Kidney (tissue), 14 donors: ENCODE results near the gene SHLD1. TPM values are rescaled to one million over a fixed set of nuclear protein-coding genes. Genes with fewer than 3 reads are reported as not detected.

Source experiments
- DNase-seq, 5 donors: peaks; one replicate each; pipeline ENCODE4 v3.0.0-alpha.2; 2013 to 2020
- FAIRE-seq: peaks from 2 replicates; lab custom pipeline; 2012; peaks lifted over from hg19 to GRCh38; lab: Jason Lieb, UNC
- H3K27ac ChIP-seq, 2 donors: one replicate each; pipeline ENCODE4 v1.7.0; 2013; ENCODE audit warnings: low read depth in 2 of 2, low read length in 2 of 2, inconsistent platforms in 1 of 2
- H3K27me3 ChIP-seq: one replicate; pipeline ENCODE4 v1.7.1; 2013; ENCODE audit warnings: low read length, inconsistent platforms; ENCODE audit not compliant: control insufficient read depth, insufficient read depth
- H3K36me3 ChIP-seq, 3 donors: one replicate each; pipeline versions ENCODE4 v1.7.0 to v1.7.1; 2013; ENCODE audit warnings: low read length in 3 of 3, control low read depth in 1 of 3, inconsistent platforms in 1 of 3; ENCODE audit not compliant: insufficient read depth in 3 of 3, control insufficient read depth in 2 of 3
- H3K4me1 ChIP-seq, 3 donors: one replicate each; pipeline versions ENCODE4 v1.7.0 to v1.7.1; 2013; ENCODE audit warnings: low read length in 3 of 3, inconsistent platforms in 1 of 3, low read depth in 1 of 3; ENCODE audit not compliant: control insufficient read depth in 2 of 3, insufficient read depth in 2 of 3
- H3K4me3 ChIP-seq, 3 donors: one replicate each; pipeline versions ENCODE4 v1.7.0 to v1.8.1; 2013; ENCODE audit warnings: low read length in 3 of 3, control low read depth in 1 of 3, inconsistent platforms in 1 of 3
- H3K9ac ChIP-seq, 3 donors: one replicate each; pipeline versions ENCODE4 v1.7.0 to v1.7.1; 2013; ENCODE audit warnings: low read length in 3 of 3, control low read depth in 1 of 3, inconsistent platforms in 1 of 3
- H3K9me3 ChIP-seq, 3 donors: one replicate each; pipeline versions ENCODE4 v1.7.0 to v1.7.1; 2013; ENCODE audit warnings: low read length in 3 of 3, control low read depth in 1 of 3, inconsistent platforms in 1 of 3; ENCODE audit not compliant: control insufficient read depth in 2 of 3, insufficient read depth in 1 of 3
- intact Hi-C: fragments of 100-400 bp; cut with DNase I; formaldehyde crosslinking; loops from one replicate; pipeline ENCODE4 v1.11.1; 2022
- polyA plus RNA-seq: library from polyadenylated mRNA; stranded (reverse); fragments of 350-450 nt; fragmentation: Illumina TruSeq; extraction: RNeasy Lipid Tissue Mini Kit (QIAGEN cat#74804); gene quantifications from one replicate; pipeline ENCODE4 v1.2.3, GENCODE V29; 2014; ENCODE audit warnings: low read depth, low replicate concordance; ENCODE audit not compliant: insufficient read depth
- total RNA-seq: library from RNA; stranded (reverse); fragmentation: NEBNext Ultra II Directional; extraction: Animal tissue kit (Norgen Biotek cat#: 25700); gene quantifications from one replicate; pipeline ENCODE4 v1.2.1, GENCODE V29; 2021
- TF ChIP-seq, protein P1 (sequence below): IDR thresholded peaks from 3 replicates; pipeline ENCODE4 v1.5.1; 2012; ENCODE audit warnings: mild to moderate bottlenecking, moderate library complexity, borderline replicate concordance; ENCODE audit not compliant: insufficient read depth; ENCODE audit errors: extremely low read depth
- donor health status: control.
- donor health status: control.
- donor health status: control.
- donor health status: control.
- donor health status: control.
- donor health status: DM: yes; HTN: yes; CAD: no.
- donor health status: Normal renal cell carcinoma (clear cell type).

The SHLD1 gene
- total and polyA plus RNA-seq, 2 donors from 2014 or later: 6.1 to 7.2 TPM

DNA sequence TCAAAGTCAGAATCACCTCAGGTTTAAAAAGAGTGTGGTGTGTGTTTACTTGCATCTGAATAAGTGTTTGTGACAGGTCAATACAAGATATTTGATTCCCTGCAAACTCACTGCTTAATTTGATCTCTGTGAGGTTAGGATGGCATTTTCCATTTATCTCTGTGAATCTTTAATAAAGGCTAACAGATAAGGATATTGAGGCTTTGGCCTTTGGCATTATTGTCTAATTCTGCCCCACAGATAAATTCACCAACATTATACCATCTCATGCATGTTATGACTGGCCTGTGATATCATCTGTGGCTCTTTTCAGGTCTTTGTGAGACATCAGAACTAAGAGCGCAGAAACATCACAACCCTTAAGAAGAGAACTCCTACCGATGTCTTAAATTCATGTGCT is 115.4 kb downstream of the SHLD1 start:
- TF ChIP-seq, protein P1, sequence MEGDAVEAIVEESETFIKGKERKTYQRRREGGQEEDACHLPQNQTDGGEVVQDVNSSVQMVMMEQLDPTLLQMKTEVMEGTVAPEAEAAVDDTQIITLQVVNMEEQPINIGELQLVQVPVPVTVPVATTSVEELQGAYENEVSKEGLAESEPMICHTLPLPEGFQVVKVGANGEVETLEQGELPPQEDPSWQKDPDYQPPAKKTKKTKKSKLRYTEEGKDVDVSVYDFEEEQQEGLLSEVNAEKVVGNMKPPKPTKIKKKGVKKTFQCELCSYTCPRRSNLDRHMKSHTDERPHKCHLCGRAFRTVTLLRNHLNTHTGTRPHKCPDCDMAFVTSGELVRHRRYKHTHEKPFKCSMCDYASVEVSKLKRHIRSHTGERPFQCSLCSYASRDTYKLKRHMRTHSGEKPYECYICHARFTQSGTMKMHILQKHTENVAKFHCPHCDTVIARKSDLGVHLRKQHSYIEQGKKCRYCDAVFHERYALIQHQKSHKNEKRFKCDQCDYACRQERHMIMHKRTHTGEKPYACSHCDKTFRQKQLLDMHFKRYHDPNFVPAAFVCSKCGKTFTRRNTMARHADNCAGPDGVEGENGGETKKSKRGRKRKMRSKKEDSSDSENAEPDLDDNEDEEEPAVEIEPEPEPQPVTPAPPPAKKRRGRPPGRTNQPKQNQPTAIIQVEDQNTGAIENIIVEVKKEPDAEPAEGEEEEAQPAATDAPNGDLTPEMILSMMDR: no peak
- no peaks in the 10 kb centered on the region for H3K4me1 ChIP-seq
- no peak overlapping the region for H3K4me3 ChIP-seq
- DNase-seq (no peak), FAIRE-seq (no peak)
- H3K27ac ChIP-seq: no peak overlapping the region
- no peaks in the 10 kb centered on the region for H3K36me3 ChIP-seq
- no peaks in the 10 kb centered on the region for H3K9me3 ChIP-seq
- H3K9ac ChIP-seq: no peak overlapping the region
- intact Hi-C loops: no loop called here
- no peaks in the 10 kb centered on the region for H3K27me3 ChIP-seq

DNA sequence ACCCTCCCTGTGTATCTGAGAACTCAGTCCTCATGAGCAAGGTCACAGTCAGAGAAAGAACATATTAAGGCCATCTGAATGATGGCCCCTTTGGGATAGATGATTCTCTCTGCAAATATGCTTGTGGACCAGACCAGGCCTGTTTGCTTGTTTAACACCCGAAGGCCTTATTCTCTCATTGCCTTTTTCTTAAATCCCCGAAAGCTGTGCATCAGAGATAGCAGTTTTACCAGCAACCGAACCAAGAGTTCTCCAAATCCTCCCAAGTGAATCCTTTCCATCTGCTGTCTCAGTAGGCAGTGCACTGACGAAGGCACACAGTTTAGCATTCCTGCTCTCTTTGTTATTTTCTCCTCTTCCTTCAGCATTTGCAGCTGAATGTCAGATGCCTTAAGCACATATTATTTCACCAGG is 120.4 kb downstream of the SHLD1 start:
- Histone ChIP-seq H3K9me3 (no peaks in the 10 kb centered on the region), H3K9ac (no peak overlapping the region), H3K27me3 (no peaks in the 10 kb centered on the region), H3K4me3 (no peak overlapping the region), H3K4me1 (no peaks in the 10 kb centered on the region), H3K36me3 (no peaks in the 10 kb centered on the region), H3K27ac (no peak overlapping the region)
- FAIRE-seq (no peak), DNase-seq (no peak)
- intact Hi-C loops: no loop called here
- TF ChIP-seq, protein P1: no peak

DNA sequence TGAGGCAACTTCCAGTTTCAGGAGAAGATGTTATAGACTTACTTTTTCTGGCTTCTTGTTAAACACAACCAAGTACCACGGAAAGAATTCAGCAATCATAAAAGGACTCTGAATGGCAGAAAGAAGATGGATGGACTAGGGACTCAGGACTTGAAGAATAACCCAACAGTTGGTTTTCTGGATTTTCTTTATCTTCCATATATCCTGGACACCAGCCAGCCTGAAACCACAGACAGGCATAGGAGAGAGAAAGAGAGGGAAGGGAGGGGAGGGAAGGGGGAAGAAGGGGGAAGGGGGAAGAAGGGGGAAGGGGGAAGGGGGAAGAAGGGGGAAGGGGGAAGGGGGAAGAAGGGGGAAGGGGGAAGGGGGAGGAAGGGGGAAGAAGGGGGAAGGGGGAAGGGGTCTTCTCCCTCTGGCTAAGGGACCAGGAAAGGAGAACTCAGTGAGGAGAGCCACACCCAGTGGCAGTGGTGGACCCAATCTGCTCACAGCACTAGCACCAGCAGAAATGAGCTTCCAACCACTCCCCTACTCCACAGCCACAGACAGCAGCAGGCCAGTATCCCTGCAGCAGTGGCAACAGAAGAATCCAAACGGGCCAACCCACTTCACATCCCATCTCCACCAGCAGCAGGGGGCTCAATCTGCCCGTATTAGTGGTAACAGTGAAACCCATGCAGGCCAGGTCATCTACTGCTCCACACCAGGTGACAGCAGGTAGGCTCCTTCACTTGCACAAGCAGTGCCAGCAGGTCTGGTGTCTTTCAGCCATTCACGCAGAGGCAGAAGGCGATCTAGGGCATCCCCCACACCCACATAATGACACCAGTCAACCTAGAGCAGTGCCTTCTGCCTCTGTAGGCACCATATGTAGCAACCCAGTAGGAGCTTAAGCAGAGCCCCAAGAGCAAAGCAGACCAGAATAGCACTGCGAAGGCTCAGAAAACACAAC is 121.5 kb downstream of the SHLD1 start:
- Histone ChIP-seq H3K27ac (no peak overlapping the region), H3K4me1 (no peaks in the 10 kb centered on the region), H3K9ac (no peak overlapping the region), H3K36me3 (no peaks in the 10 kb centered on the region), H3K4me3 (no peak overlapping the region), H3K27me3 (no peaks in the 10 kb centered on the region), H3K9me3 (no peaks in the 10 kb centered on the region)
- DNase-seq (no peak), FAIRE-seq (no peak)
- intact Hi-C loops: no loop called here
- TF ChIP-seq, protein P1: no peak
